ENCODE results near the gene UBAC1. TPM values are rescaled to one million over a fixed set of nuclear protein-coding genes. Genes with fewer than 3 reads are reported as not detected.

The UBAC1 gene
- total RNA-seq, 1 experiment from 2014 or later = 58.2 TPM

- Histone ChIP-seq H3K36me3 (ENCODE audit: insufficient read depth, low read length, poor library complexity, severe bottlenecking) (no peaks in the 10 kb centered on the region), H3K4me1 (ENCODE audit: insufficient read depth, low read length, poor library complexity, severe bottlenecking) (peaks cover 52% of the 10 kb centered on the region), H3K9me3 (ENCODE audit: low read depth, low read length, poor library complexity, severe bottlenecking) (no peaks in the 10 kb centered on the region), H3K27me3 (replicated peaks; ENCODE audit: insufficient read depth, low read depth, low read length, poor library complexity) (no peaks in the 10 kb centered on the region), H3K4me3 (ENCODE audit: low read depth, low read length, poor library complexity, severe bottlenecking) (no peak overlapping the region), H3K27ac (ENCODE audit: low read depth, low read length, poor library complexity, severe bottlenecking) (no peak overlapping the region)
- DNase-seq (ENCODE audit: low spot score) = no peak
- POLR2A ChIA-PET (ENCODE audit: low non-redundant PET) = no interaction called here
- CTCF ChIA-PET = no interaction called here
- BruUV-seq (replicated peaks) = no TSS peak
- intact Hi-C loops (cut with micrococcal nuclease; ENCODE audit: unreplicated experiment) = no loop called here
- TF ChIP-seq EZH2 (IDR thresholded peaks at IDR 0.05; ENCODE audit: borderline replicate concordance, low read depth, low read length, poor library complexity, severe bottlenecking) = no peak
- TF ChIP-seq CTCF (conservative IDR thresholded peaks at IDR 0.05; ENCODE audit: low read depth, low read length) = no peak
Measured at GRCh38 chr9:135975834-135976233, 14.7 kb upstream of the UBAC1 start.

GRCh38 chr9:135974220-135974573, 13.0 kb upstream of the UBAC1 start:
- POLR2A ChIA-PET (ENCODE audit: low non-redundant PET) = no interaction called here
- H3K4me1 ChIP-seq (ENCODE audit: insufficient read depth, low read length, poor library complexity, severe bottlenecking) = peaks cover 64% of the 10 kb centered on the region
- H3K4me3 ChIP-seq (ENCODE audit: low read depth, low read length, poor library complexity, severe bottlenecking) = no peak overlapping the region
- H3K9me3 ChIP-seq (ENCODE audit: low read depth, low read length, poor library complexity, severe bottlenecking) = no peaks in the 10 kb centered on the region
- CTCF ChIA-PET = interaction anchor here (1.0 kb wide), 1 partner anchor 11 kb away, joined by 3 read pairs; no protein-coding TSS in a partner anchor
- TF ChIP-seq EZH2 (IDR thresholded peaks at IDR 0.05; ENCODE audit: borderline replicate concordance, low read depth, low read length, poor library complexity, severe bottlenecking) (no peak), CTCF (conservative IDR thresholded peaks at IDR 0.05; ENCODE audit: low read depth, low read length) (peak; percentile 63)
- peak overlapping the region; percentile 48 for H3K27ac ChIP-seq (ENCODE audit: low read depth, low read length, poor library complexity, severe bottlenecking)
- H3K27me3 ChIP-seq (replicated peaks; ENCODE audit: insufficient read depth, low read depth, low read length, poor library complexity) = no peaks in the 10 kb centered on the region
- no TSS peak for BruUV-seq (replicated peaks)
- no peak for DNase-seq (ENCODE audit: low spot score)
- no peaks in the 10 kb centered on the region for H3K36me3 ChIP-seq (ENCODE audit: insufficient read depth, low read length, poor library complexity, severe bottlenecking)
- intact Hi-C loops (cut with micrococcal nuclease; ENCODE audit: unreplicated experiment) = no loop called here

GRCh38 chr9:135973277-135974219, 12.4 kb upstream of the UBAC1 start:
- intact Hi-C loops (cut with micrococcal nuclease; ENCODE audit: unreplicated experiment) = no loop called here
- TF ChIP-seq CTCF (conservative IDR thresholded peaks at IDR 0.05; ENCODE audit: low read depth, low read length) (no peak), EZH2 (IDR thresholded peaks at IDR 0.05; ENCODE audit: borderline replicate concordance, low read depth, low read length, poor library complexity, severe bottlenecking) (no peak)
- Histone ChIP-seq H3K27ac (ENCODE audit: low read depth, low read length, poor library complexity, severe bottlenecking) (peak overlapping the region; percentile 48), H3K27me3 (replicated peaks; ENCODE audit: insufficient read depth, low read depth, low read length, poor library complexity) (no peaks in the 10 kb centered on the region), H3K4me1 (ENCODE audit: insufficient read depth, low read length, poor library complexity, severe bottlenecking) (peaks cover 64% of the 10 kb centered on the region), H3K4me3 (ENCODE audit: low read depth, low read length, poor library complexity, severe bottlenecking) (no peak overlapping the region), H3K9me3 (ENCODE audit: low read depth, low read length, poor library complexity, severe bottlenecking) (no peaks in the 10 kb centered on the region), H3K36me3 (ENCODE audit: insufficient read depth, low read length, poor library complexity, severe bottlenecking) (no peaks in the 10 kb centered on the region)
- BruUV-seq (replicated peaks) = no TSS peak
- DNase-seq (ENCODE audit: low spot score) = peak; percentile 64
- POLR2A ChIA-PET (ENCODE audit: low non-redundant PET) = no interaction called here
- CTCF ChIA-PET = interaction anchor here (1.0 kb wide), 1 partner anchor 12 kb away, joined by 3 read pairs; no protein-coding TSS in a partner anchor
